Activated CD4-positive, alpha-beta T cell treated with anti-CD3 and anti-CD28 coated beads for 36 hours (primary cell): Measurements from ENCODE around the gene WDPCP. TPM values are rescaled to one million over a fixed set of nuclear protein-coding genes. Genes with fewer than 3 reads are reported as not detected.
"Not testable (repeated sequence)": the region's sequence is repeated elsewhere in the genome, so short reads cannot be mapped to it uniquely, and the experiment has no call there.

Experiments
- ATAC-seq: fragments of 200-7000 bp; cut with Tn5 transposase; one replicate; pipeline ENCODE4 v1.10.0; 2021; ENCODE audit warnings: mild to moderate bottlenecking, moderate library complexity
- CTCF ChIA-PET: fragments of 350-600 bp; sonication (Branson Sonifier 250); formaldehyde crosslinking; loops from one replicate; lab custom pipeline; 2021; ENCODE audit warnings: antibody characterized with exemption; lab: Charles Lee
- POLR2A ChIA-PET: fragments of 350-600 bp; sonication (Branson Sonifier 250); formaldehyde crosslinking; loops from one replicate; lab custom pipeline; 2021; ENCODE audit warnings: antibody characterized with exemption, inconsistent platforms; lab: Charles Lee
- DNase-seq: peaks from one replicate; pipeline ENCODE4 v3.0.0-alpha.2; 2020
- H3K27ac Mint-ChIP-seq: one replicate; pipeline ENCODE4 v1.8.0; 2021; ENCODE audit warnings: mixed read lengths
- H3K27me3 Mint-ChIP-seq: one replicate; pipeline ENCODE4 v1.8.0; 2021; ENCODE audit warnings: mixed read lengths
- H3K36me3 Mint-ChIP-seq: one replicate; pipeline ENCODE4 v1.8.0; 2021; ENCODE audit warnings: low read depth, mixed read lengths
- H3K4me1 Mint-ChIP-seq: one replicate; pipeline ENCODE4 v1.8.0; 2021; ENCODE audit warnings: mixed read lengths
- H3K4me3 Mint-ChIP-seq: one replicate; pipeline ENCODE4 v1.8.0; 2021; ENCODE audit warnings: mild to moderate bottlenecking, moderate library complexity, mixed read lengths
- H3K9me3 Mint-ChIP-seq: one replicate; pipeline ENCODE4 v1.8.0; 2021; ENCODE audit warnings: low read depth, mixed read lengths
- intact Hi-C, 2 experiments: fragments of 100-400 bp; cut with DNase I in 1 of 2; cut with micrococcal nuclease in 1 of 2; formaldehyde crosslinking; loops; one replicate each; pipeline versions ENCODE4 v1.14.2 to v1.15.1; 2022 to 2024; cut with DNase I, micrococcal nuclease
- total RNA-seq, 2 experiments: library from RNA; stranded (reverse); gene quantifications; one replicate each; pipeline ENCODE4 v1.2.3, GENCODE V29; 2021

The WDPCP gene
- total RNA-seq, 2 experiments from 2014 or later, result 6.5 to 8.2 TPM

DNA sequence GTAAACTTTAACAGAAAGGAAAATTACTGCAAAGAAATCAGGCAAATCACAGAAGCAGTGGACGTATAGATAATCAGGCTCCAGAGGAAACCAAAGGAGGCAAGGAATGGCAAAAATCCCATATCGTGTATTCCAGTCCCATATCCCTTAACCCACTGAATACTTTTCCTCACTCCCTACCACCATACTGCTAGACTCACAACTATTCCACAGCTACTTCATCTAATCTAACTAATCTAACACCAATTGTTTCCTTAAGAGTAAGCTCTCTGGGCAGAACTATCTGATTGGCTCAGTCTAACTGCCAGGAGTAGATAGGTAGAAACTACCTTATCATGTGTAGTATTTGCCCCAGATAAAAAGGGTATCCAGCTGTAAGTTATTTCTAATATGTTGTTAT, 16.3 kb downstream of the WDPCP start:
- ChIA-PET CTCF (no interaction called here), POLR2A (no interaction called here)
- intact Hi-C loops, result no loop called here
- Mint-ChIP-seq H3K9me3 (peaks cover 16% of the 10 kb centered on the region), H3K27me3 (no peaks in the 10 kb centered on the region), H3K4me1 (no peaks in the 10 kb centered on the region), H3K36me3 (peaks cover 17% of the 10 kb centered on the region), H3K4me3 (no peak overlapping the region), H3K27ac (no peak overlapping the region)
- no peak for DNase-seq
- no peak for ATAC-seq

GRCh38 chr2:63571291-63571690, 17.0 kb downstream of the WDPCP start:
- no peak for DNase-seq
- CTCF ChIA-PET, result no interaction called here
- intact Hi-C loops, result no loop called here
- peaks cover 18% of the 10 kb centered on the region for H3K36me3 Mint-ChIP-seq
- H3K4me1 Mint-ChIP-seq, result no peaks in the 10 kb centered on the region
- no peaks in the 10 kb centered on the region for H3K27me3 Mint-ChIP-seq
- H3K4me3 Mint-ChIP-seq, result no peak overlapping the region
- no peak overlapping the region for H3K27ac Mint-ChIP-seq
- POLR2A ChIA-PET, result no interaction called here
- no peak for ATAC-seq
- H3K9me3 Mint-ChIP-seq, result peaks cover 19% of the 10 kb centered on the region

GRCh38 chr2:63569740-63570139, 18.5 kb downstream of the WDPCP start:
- H3K4me1 Mint-ChIP-seq, result no peaks in the 10 kb centered on the region
- H3K27me3 Mint-ChIP-seq, result no peaks in the 10 kb centered on the region
- ATAC-seq, result no peak
- H3K4me3 Mint-ChIP-seq, result no peak overlapping the region
- ChIA-PET CTCF (interaction anchor here (0.5 kb wide), 1 partner anchor 425 kb away, joined by 3 read pairs; no protein-coding TSS in a partner anchor), POLR2A (no interaction called here)
- intact Hi-C loops, result no loop called here
- H3K9me3 Mint-ChIP-seq, result peaks cover 23% of the 10 kb centered on the region
- H3K27ac Mint-ChIP-seq, result no peak overlapping the region
- peaks cover 18% of the 10 kb centered on the region for H3K36me3 Mint-ChIP-seq
- DNase-seq, result no peak

- H3K4me1 Mint-ChIP-seq, result peaks cover 3% of the 10 kb centered on the region
These were observed 25.5 kb downstream of the WDPCP start for GRCh38 chr2:63562751-63563150.

DNA sequence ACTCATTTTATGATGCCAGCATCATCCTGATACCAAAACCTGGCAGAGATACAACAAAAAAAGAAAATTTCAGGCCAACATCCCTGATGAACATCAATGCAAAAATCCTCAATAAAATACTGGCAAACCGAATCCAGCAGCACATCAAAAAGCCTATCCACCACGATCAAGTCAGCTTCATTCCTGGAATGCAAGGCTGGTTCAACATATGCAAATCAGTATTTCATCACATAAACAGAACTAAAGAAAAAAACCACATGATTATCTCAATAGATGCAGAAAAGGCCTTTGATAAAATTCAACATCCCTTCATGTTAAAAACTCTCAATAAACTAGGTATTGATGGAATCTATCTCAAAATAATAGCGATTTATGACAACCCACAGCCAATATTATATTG, 29.4 kb downstream of the WDPCP start:
- POLR2A ChIA-PET, result interaction anchor here (0.6 kb wide), 1 partner anchor 483 kb away, joined by 3 read pairs; no protein-coding TSS in a partner anchor
- H3K4me1 Mint-ChIP-seq, H3K4me3 Mint-ChIP-seq, DNase-seq, H3K27ac Mint-ChIP-seq, H3K27me3 Mint-ChIP-seq, intact Hi-C loops, ATAC-seq, CTCF ChIA-PET: not testable (repeated sequence)
- H3K36me3 Mint-ChIP-seq, result peaks cover 53% of the 10 kb centered on the region
- peaks cover 20% of the 10 kb centered on the region for H3K9me3 Mint-ChIP-seq

More at GRCh38 chr2:63562751-63563150, 25.5 kb downstream of the WDPCP start:
- intact Hi-C loops, result no loop called here
- ChIA-PET CTCF (no interaction called here), POLR2A (no interaction called here)
- peaks cover 45% of the 10 kb centered on the region for H3K36me3 Mint-ChIP-seq
- no peak for ATAC-seq
- H3K27me3 Mint-ChIP-seq, result no peaks in the 10 kb centered on the region
- H3K4me3 Mint-ChIP-seq, result no peak overlapping the region
- no peak overlapping the region for H3K27ac Mint-ChIP-seq
- DNase-seq, result no peak
- H3K9me3 Mint-ChIP-seq, result peaks cover 30% of the 10 kb centered on the region

GRCh38 chr2:63557819-63558218, 30.5 kb downstream of the WDPCP start:
- H3K36me3 Mint-ChIP-seq, result peaks cover 48% of the 10 kb centered on the region
- CTCF ChIA-PET, intact Hi-C loops: not testable (repeated sequence)

GRCh38 chr2:63555931-63556330, 32.3 kb downstream of the WDPCP start:
- POLR2A ChIA-PET, result no interaction called here
- CTCF ChIA-PET, result no interaction called here

More at GRCh38 chr2:63557819-63558218, 30.5 kb downstream of the WDPCP start:
- POLR2A ChIA-PET, ATAC-seq, H3K27ac Mint-ChIP-seq, H3K4me3 Mint-ChIP-seq, H3K27me3 Mint-ChIP-seq, H3K4me1 Mint-ChIP-seq, DNase-seq: not testable (repeated sequence)
- peaks cover 20% of the 10 kb centered on the region for H3K9me3 Mint-ChIP-seq

DNA sequence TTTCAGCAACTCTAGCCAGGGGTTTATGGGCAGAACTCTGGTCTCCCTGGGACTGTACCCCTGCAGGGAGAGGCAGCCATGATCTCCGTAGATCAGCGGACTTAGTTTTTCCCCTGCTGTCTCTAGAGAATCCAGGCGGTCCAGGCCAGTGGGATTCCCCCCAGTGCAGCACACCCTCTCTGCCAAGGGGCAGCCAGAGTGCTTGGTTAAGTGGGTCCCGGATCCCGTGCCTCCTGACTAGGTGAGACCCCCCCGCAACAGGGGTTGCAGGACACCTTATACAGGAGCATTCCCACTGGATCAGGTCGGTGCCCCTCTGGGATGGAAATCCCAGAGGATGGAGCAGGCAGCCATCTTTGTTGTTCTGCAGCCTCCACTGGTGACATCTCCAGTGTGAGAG, 33.0 kb downstream of the WDPCP start:
- no peak for DNase-seq
- CTCF ChIA-PET, result no interaction called here
- ATAC-seq, result no peak
- Mint-ChIP-seq H3K9me3 (peaks cover 12% of the 10 kb centered on the region), H3K27ac (no peak overlapping the region), H3K4me1 (peaks cover 7% of the 10 kb centered on the region), H3K4me3 (no peak overlapping the region), H3K36me3 (peaks cover 32% of the 10 kb centered on the region), H3K27me3 (no peaks in the 10 kb centered on the region)
- POLR2A ChIA-PET, result no interaction called here
- intact Hi-C loops, result no loop called here

More at GRCh38 chr2:63555931-63556330, 32.3 kb downstream of the WDPCP start:
- H3K36me3 Mint-ChIP-seq, result peaks cover 38% of the 10 kb centered on the region
- no peaks in the 10 kb centered on the region for H3K27me3 Mint-ChIP-seq
- no peak overlapping the region for H3K27ac Mint-ChIP-seq
- ATAC-seq (no peak), DNase-seq (no peak)
- intact Hi-C loops, result no loop called here
- no peak overlapping the region for H3K4me3 Mint-ChIP-seq
- peaks cover 16% of the 10 kb centered on the region for H3K9me3 Mint-ChIP-seq
- H3K4me1 Mint-ChIP-seq, result peaks cover 7% of the 10 kb centered on the region

DNA sequence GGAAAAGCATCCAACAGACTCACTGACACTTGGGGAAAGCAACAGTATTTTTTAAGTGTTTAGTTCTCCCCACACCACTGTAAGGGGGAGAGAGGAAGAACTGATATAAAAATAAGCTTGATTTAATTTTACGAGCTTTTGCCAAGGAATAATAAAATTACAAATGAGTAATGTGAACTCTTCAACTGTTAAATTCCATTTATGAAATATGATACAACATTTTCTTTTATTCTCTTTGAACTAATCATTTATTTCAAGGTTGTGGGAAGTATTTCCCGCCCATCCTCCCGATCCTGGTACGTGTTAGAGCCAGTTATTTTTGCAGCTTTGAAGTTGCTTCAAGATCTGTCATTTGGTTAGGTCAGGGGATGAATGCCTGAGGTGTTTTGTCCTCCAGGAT, 35.2 kb downstream of the WDPCP start:
- POLR2A ChIA-PET, result no interaction called here
- Mint-ChIP-seq H3K27me3 (no peaks in the 10 kb centered on the region), H3K9me3 (peaks cover 5% of the 10 kb centered on the region), H3K4me3 (no peak overlapping the region), H3K36me3 (peaks cover 17% of the 10 kb centered on the region), H3K27ac (no peak overlapping the region), H3K4me1 (peaks cover 7% of the 10 kb centered on the region)
- no peak for DNase-seq
- ATAC-seq, result no peak
- CTCF ChIA-PET, result interaction anchor here (1.0 kb wide), 1 partner anchor 9 kb away, joined by 3 read pairs; no protein-coding TSS in a partner anchor
- intact Hi-C loops, result no loop called here

DNA sequence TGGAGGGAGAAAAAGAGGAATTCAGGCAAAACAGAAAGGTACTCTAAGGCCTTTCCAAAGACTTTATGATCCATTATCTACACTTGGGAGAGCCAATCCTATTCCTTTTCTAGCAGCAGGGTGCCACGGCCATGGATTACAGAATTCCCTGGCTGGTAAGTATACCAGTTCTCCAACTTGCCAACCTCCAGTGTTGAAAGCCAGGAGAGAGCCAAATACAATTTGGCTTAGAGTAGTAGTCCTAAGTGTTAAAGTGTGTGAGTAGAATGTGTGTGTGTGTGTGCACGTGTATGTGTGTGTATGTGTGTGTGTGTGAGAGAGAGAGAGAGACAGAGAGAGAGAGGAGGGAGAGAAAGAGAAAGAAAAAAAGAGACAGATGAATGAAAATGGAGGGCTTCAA, 43.3 kb downstream of the WDPCP start:
- intact Hi-C loops, result loop anchor here in 1 of 2 experiments (10.0 kb wide), 1 partner anchor 1090 kb away; no protein-coding TSS in a partner anchor
- ATAC-seq, result no peak

DNA sequence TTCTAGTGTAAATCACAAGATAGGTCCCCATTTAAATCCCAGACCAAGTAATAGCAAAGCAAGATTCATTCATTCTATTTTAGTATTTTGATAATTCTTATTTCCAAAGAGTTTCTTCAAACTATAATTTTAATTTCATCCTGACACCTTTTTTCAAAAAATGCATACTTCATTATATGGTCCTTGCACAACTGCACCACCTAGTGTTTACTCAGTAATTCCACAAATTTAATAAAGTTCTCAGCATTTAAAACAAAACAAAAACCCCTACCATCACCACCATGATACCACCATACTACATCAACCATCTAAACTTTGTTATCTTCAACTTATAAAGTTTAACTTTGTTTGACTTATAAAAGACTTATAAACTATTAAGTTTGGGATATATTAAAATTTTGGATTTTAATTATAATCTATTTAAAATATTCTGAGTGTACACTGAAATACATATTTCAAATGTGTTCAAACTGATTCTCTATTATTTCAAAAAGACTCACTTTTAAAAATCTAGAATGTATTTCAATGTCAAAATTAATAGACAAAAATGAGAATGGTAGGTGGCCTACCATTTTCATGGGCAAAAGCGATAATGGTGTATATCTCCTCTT, 44.2 kb downstream of the WDPCP start:
- no peaks in the 10 kb centered on the region for H3K36me3 Mint-ChIP-seq
- H3K4me3 Mint-ChIP-seq, result no peak overlapping the region
- DNase-seq, result no peak
- ChIA-PET POLR2A (no interaction called here), CTCF (interaction anchor here (0.5 to 0.8 kb wide), 3 partner anchors 9 to 465 kb away, joined by 3 read pairs; no protein-coding TSS in a partner anchor)
- no peak for ATAC-seq
- H3K27me3 Mint-ChIP-seq, result no peaks in the 10 kb centered on the region
- peaks cover 4% of the 10 kb centered on the region for H3K9me3 Mint-ChIP-seq
- no peaks in the 10 kb centered on the region for H3K4me1 Mint-ChIP-seq
- H3K27ac Mint-ChIP-seq, result no peak overlapping the region
- intact Hi-C loops, result loop anchor here (1.0 to 10.0 kb wide), 3 partner anchors 752 to 1089 kb away; no protein-coding TSS in a partner anchor

More for the DNA sequence above, 43.3 kb downstream of the WDPCP start:
- H3K9me3 Mint-ChIP-seq, result peaks cover 4% of the 10 kb centered on the region
- H3K27me3 Mint-ChIP-seq, result no peaks in the 10 kb centered on the region
- ChIA-PET POLR2A (no interaction called here), CTCF (interaction anchor here (0.5 kb wide), 1 partner anchor 120 kb away, joined by 3 read pairs; no protein-coding TSS in a partner anchor)
- no peaks in the 10 kb centered on the region for H3K36me3 Mint-ChIP-seq
- no peaks in the 10 kb centered on the region for H3K4me1 Mint-ChIP-seq
- DNase-seq, result no peak
- no peak overlapping the region for H3K27ac Mint-ChIP-seq
- H3K4me3 Mint-ChIP-seq, result no peak overlapping the region
